ENCODE results near the gene TRAK1.
"Not testable (repeated sequence)": the region's sequence is repeated elsewhere in the genome, so short reads cannot be mapped to it uniquely, and the experiment has no call there.

TRAK1 gene

DNA sequence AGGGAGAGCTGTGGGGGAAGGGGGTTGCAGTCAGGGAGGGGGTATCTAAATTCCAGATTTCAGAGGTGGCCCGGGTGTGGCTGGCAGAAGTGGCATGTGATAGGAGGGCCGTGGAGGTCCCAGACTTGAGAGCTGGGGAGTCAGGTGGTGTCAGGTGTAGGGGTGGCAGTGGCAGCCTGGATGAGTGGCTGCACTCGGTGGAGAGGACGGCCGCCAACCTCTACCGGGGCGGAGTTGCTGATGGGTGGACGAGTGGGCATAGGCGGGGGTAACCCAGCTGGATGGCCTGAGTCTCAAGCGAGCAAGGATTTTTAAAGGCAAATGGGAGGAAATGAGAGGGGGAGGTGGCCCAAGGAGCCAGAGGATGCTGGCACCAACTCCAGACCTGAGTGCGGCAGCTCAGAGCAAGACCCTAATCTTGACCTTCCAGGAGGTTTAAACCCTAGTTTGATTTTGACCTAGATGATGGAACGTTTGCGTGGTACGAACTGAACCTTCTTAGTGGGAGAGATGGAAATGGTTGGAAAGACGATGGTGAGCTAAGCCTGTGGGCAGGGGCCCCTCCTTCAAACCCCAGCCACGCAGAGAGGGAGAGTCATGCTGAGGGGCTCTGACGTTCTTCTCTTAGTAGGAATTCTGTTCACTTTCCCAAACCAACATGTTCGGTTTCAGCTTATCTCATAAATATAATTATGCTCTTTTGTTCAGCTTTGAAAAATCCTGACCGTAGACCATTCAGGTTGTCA, 8.0 kb downstream of the TRAK1 start:
- DNase-seq = no peak

DNA sequence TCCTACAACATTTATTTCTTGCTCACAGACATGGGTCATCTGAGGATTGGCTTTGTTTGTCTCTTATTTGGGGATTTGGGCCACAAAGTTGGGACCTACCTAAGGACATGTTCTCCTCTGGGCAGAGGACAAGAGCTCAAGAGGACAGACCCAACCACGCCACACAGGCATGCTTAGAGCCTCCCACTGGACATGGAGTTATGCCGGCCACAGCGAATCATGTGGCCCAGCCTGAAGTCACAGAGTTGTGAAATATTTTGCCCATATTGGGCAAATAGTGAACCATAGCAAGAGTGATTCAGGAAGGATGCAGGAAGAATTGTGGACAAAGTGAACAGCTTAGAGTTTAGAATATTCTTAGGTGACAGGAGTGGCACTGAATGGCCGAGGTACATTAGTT, 9.9 kb downstream of the TRAK1 start:
- no peak for DNase-seq

DNA sequence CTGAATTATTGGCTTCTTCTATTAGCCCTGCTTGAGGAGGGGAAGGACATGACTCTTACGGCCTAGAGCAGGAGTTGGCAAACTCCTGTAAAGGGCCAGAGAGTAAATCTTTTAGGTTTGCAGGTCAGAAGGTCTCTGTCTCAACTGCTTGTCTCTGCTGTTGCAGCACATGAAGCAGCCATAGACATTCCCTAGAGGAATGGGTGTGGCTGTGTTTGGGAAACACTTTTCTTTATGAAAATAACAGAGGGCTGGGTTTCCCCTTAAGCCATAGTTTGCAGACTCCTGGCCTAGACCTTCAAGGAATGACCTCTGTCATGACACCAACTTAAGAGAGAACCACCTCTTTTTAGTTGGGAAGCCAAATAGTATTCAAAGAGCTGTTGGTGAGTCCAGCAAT, 10.3 kb downstream of the TRAK1 start:
- no peak for DNase-seq

DNA sequence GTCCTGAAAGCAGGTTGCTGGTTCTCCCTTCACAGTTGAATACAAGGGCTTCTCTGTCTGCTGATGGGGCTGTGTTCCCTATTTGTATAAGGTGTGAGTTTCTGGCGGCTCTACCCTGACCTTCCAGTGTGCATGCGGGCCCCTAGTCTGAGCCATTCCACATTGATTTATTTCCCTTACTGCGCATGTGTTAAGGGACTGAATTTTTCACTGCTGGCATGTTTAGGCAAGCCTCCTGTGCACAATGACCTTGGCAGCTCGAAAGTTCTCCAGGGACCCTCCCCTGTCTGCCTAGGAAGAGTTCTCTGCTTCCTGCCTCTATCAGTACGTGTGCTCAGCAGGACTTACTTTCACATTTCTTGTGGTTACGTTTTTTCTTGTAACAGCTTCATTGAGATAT, 11.4 kb downstream of the TRAK1 start:
- no peak for DNase-seq

DNA sequence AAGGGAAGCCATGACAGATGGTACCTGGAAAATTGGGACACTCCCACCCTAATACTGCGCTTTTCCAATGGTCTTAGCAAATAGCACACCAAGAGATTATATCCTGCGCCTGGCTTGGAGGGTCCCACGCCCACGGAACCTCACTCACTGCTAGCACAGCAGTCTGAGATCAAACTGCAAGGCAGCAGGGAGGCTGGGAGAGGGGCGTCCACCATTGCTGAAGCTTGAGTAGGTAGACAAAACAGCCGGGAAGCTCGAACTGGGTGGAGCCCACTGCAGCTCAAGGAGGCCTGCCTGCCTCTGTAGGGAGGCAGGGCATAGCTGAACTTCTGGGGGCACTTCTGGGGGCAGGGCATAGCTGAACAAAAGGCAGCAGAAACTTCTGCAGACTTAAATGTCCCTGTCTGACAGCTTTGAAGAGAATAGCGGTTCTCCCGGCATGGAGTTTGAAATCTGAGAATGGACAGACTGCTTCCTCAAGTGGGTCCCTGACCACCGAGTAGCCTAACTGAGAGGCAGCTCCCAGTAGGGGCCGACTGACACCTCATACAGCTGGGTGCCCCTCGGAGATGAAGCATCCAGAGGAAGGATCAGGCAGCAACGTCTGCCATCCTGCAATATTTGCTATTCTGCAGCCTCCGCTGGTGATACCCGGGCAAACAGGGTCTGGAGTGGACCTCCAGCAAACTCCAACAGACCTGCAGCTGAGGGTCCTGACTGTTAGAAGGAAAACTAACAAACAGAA, 12.9 kb downstream of the TRAK1 start:
- not testable (repeated sequence) for DNase-seq

DNA sequence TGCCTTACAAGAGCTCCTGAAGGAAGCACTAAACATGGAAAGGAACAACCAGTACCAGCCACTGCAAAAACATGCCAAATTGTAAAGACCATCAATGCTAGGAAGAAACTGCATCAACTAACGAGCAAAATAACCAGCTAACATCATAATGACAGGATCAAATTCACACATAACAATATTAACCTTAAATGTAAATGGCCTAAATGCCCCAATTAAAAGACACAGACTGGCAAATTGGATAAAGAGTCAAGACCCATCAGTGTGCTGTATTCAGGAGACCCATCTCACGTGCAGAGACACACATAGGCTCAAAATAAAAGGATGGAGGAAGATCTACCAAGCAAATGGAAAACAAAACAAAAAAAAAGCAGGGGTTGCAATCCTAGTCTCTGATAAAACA, 14.8 kb downstream of the TRAK1 start:
- not testable (repeated sequence) for DNase-seq

DNA sequence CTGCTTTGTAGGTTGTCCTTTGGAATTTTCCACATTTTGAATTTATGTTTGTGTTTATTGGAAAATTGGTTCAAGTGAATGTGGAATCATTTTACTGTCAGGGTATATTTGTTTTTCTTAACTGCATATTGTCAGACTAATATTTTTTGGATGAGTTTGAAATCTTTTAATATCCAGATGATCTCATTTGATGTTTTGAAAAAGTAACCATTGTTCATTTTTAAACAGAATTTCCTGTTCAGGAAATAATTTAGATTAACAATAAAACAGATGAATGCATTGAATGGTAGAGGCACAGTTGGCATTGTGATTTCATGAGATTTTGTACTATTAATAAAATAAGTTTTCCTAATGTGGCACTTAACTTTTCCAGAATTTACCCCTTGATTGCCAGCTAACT, 15.5 kb downstream of the TRAK1 start:
- no peak for DNase-seq

DNA sequence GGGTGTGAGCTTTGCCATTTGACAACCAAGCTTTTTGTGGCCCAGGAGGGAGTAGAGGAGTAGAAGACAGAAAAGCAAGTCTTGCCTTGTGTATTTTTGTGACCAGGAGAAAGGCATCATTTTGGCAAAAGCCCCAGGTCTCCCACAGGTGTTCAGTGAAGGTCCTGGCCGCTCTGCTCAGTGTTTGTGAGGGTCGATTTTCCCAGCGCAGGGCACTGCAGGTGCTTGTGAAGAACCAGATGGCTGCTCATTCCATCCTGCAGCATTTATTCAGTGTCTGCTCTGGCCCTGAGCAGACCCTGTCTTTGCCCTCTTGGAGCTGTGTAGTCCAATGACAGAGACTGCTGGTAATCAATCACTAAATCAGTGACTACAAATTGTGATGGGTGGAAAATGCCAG, 19.5 kb downstream of the TRAK1 start:
- no peak for DNase-seq

DNA sequence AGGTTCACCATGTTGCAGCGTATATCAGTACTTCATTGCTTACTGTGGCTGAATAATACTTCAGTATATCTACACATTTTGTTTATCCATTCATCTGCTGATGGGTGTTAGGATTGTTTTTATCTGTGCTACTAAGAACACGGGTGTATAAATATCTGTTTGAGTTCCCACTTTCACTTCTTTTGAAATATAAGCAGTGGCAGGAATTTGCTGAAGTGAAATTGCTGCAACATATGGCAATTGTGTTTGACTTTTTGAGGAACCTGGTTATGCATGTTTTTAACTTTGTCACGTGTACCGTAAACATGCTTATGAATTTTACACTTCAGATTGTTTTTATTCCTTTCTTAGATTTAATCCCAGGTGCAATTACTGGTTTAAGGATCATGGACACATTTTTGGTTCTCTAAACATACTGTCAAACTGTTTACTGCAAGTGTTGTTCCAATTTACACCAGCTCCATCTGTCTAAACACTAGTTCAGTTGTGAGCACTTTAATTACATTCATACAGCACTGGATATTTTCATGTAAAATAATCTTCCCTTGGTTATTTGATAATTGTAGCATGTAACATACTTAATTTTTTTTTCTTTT, 23.1 kb downstream of the TRAK1 start:
- DNase-seq = no peak

DNA sequence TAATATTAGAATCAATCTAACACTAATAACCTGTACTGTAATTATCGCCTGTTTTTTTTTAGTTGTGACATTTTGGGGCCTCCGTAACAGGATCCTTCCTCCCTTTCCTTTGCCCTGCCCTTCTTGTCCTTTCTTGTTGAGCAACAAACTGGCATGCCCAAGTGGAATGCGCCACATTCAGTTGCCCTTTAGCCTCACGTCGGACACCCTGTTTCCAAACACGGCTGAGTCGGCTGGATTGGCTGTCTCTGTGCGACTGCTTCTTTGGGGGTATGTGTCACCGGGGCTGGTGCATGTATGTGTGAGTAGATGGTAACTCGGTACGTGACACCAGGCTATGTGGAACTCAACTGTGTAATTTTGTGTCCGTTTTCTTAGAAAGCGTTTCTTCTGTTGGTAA, 24.1 kb downstream of the TRAK1 start:
- no peak for DNase-seq

DNA sequence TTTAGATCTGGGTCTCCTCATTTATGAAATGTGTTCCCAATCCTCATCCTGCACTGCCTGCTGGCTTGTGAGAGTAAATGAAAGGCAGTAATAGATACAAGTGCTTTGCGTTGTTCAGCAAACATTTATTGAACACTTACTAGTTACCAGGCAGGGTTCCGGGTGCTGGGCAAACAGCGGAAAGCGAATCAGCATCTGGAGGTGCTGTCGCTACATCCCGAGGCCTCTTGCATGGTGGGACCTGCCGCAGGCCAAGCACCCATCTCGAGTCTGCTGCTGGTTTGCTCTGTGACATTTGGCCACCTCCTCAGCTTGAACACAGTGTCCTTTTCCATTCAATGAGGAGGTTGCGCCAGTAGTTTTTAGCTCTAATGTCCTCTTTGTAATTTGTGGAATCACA, 24.8 kb downstream of the TRAK1 start:
- DNase-seq = no peak

DNA sequence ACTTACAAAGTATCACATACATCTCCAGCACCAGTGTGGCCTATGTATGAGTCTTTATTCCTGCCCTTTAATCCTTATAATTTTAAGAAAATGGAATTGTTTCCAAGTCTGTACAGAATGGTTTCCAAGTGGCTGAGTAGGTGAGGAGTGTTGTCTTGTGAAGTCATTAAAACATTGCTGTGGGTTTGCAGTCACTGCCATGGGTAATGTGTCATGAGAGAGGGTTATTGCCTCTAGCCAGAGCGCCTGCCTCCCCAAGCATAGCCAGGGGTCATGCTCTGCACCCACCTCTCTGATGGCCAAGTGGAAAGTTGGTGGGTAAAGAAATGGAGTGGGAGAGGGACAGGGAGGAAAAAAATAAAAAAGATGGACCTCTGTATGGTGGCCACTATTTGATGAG, 25.3 kb downstream of the TRAK1 start:
- no peak for DNase-seq

DNA sequence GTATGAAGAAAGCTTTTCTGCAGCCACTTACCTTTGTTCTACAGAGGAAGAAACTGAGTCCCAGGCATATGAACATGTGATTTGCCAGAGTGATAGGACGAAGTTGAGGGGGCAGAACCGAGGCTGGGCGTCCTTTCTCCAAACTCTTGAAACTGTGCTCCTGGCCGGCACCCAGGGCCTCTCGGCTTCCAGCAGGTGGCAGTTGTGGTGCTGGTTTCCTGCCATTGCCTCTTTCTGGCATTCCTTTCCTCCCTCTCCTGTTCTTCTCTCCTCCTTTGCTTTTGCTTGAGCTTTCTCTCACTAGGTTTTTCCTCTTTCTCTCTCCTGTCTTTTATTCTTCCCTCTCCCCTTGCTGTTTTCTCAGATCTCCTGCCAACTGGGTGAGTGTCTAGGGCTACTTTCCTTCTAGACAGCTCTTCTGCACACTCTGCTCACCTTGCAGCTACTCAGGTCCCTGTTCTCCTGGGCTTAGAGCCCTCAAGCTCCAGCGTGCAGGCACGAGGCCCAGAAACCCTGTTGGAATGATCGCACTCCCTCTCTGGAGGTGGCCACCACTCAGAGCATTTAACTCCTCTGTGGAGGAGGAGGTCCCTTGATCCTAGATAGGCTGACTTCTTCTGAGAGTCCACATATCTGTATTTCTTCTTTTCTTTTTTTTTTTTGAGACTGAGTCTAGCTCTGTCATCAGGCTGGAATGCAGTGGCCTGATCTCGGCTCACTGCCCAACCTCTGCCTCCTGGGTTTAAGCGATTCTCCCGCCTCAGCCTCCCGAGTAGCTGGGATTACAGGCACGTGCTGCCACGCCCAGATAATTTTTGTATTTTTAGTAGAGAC, 26.2 kb downstream of the TRAK1 start:
- DNase-seq = peak; percentile 77

DNA sequence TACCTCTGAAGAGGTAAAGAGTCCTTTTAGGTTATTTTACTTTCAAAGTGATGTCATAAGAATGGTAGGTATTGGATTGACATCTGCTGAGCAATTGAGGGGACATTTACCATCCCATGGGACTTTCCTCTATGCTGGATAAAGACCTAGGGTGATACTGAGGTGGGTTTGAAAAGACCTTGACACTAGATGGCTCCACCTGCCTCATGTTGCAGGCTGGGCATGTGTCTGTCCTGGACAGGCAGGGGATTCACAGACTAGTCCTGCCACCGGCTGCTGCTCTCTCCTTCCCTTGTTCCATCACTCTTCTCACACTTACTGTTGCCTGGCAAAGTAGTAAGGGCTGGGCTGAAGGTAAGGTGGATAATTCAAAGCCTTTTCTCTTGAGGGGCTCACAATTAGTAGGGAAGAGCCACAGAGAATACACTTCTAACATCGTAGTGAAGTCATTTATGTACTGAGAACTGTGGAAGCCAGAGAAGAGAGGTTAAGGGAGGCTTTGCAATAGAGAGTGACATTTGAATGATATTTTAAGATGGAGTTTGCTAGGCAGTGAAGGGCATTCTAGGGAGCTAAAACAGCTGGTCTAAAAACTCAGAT, 27.7 kb downstream of the TRAK1 start:
- DNase-seq = peak; percentile 85

DNA sequence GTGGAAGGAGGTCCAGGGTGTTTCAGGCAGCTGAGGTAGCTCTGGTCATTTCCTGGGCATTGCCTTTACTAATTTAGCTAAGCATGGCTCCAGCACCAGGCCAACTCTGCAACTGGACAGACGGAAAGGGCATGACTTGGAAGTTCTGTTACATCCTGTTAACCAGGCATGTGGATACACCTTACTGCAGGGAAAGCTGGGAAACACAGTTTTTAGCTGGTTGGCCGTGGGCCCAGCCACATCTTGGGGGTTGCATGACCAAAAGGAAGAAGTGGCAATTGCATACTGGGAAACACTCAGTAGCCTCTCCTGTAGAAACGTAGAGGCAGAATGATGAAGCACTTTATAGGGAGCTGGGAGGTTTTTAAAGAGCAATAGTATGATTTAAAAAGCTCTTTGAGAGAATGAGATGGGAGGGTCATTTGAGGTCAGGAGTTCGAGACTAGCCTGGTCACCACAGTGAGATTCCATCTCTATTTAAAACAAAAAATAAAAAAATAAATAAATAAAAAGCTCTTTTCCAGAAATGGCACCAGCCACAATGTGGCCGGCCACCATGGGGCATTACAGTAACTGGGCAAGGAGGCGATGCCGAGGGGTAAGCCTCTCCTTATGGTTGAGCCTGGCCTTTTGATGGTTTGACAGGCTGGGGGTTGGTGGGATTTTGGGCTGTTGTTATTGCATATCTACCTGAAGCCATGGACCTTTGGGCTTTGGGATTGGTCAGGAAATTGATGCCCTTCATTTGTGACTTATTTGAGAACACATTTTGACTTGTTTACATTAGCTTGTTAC, 28.6 kb downstream of the TRAK1 start:
- DNase-seq = no peak

DNA sequence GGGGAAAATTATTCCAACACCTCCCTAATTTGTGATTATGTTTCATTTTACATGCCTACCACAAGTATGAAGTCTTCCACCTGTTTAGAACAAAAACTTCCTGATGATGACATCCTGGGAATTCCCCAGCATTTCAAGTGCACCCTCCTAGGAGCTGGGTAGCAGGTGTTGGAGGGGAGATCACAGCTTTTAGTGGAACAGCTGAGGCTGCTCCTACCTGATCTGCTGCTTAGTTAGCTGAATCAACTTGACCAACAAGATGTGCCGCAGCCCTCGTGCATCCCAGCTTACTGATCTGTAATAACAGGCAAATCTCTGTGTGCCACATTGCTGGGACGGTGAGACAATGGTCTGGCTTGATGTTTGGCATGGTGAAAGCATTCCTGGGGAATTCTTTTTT, 29.7 kb downstream of the TRAK1 start:
- DNase-seq = no peak

DNA sequence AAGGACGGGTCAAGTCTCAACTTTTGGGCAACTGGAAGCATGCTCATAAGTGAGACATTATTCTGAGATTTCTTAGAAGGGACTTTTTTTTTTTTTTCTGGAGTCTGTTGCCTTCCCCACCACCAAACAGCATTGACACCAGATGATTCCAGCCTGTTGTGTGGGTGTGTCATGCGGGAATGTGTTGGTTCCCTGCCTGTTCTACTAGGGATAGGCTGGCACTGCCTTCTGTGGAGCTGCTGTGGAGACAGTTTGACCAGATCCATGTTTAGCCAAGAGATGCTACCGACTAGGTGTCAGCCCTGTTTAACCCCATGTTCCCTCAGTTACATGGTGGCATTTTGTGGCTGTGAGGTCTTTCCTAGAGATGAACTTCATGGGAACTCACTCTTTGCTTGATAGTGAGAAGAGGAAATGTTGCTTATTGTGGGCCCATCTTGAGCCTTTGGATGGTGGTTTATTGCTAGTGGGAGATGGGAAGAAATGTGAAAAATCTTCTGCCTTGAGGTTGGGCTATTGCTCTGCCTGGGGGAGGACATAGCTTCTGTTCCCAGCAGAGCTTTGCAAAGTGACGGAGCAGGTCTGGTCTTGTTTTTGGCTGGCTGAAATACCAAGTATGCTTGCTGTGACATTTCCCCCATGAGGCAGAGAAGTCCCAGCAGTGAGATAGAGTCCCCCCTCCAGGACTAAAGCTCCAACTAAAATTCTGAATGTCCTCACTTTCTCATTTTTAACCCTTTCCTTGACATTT, 31.3 kb downstream of the TRAK1 start:
- DNase-seq = no peak

DNA sequence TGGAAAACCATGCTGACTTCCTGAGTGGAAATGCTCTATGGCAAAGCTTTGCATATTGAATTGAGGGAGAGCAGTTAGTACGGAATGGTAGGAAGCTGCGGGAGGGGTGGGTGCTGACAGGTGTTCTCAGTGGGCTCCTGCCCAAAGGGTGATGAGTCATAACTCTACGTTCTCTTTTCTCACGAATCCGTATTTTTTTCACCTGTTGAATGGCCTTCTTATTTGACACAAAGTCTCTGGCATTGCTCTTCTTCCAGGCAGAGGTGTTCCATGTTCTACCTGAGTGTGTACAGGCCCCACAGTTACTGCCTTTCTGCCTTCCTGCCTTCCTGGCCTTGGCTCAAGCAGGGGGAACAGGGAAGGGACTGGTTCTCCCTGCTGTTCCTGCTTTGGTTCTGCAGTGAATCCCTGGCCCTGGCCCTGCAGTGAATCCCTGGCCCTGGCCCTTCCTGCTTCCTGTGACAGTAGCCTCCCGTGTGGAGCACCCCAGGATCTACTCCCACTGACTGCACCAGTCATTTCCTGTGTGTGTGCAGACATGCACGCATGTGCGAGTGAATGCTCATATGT, 31.9 kb downstream of the TRAK1 start:
- peak; percentile 68 for DNase-seq

DNA sequence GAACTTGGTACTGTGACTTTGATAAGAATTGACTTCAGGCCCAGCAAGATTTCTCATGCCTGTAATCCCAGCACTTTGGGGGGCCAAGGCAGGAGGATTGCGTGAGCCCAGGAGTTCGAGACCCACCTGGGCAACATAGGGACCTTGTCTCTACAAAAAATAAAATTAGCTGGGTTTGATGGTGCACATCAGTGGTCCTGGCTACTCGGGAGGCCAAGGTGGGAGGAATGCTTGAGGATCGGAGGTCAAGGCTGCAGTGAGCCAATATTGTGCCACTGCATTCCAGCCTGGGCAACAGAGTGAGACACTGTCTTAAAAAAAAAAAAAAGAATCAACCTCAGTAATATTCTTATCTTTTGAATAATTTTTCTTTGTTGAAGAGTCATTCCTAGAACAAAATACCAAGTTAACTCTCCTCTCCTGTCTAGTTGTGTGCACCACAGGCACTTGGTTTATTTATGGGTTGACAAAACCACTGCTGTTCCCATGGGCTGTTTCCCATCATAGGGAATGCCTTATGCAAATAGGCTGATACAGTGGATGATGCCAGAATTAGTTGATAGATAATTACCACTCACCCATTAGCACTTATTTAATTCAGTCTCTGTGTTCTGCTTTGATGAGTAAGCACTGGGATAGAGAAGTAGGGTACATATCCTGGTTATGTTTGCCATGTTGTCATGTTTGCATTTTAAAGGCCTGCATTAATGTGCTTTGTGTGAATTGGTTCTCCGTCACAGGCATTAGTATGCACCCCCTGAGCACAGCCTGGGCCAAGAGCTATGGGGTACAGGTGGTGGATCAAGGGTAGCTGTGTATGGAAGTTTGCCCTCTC, 32.9 kb downstream of the TRAK1 start:
- no peak for DNase-seq

DNA sequence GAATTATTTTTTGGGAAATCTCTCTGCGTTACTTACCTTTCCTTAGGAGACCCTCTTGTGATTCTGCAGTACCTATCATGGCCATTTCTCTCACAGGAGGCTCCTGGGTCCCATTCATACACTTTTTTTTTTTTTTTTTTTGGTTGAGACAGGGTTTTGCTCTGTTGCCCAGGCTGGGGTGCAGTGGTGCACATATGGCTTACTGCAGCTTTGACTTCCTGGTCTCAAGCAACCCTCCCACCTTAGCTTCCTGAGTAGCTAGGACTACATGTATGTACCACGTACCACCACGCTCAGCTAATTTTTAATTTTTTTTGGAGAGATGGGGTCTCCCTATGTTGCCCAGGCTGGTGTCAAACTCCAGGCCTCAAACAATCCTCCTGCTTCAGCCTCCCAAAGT, 36.1 kb downstream of the TRAK1 start:
- no peak for DNase-seq
